G401.6 (cell line): ENCODE data around the gene NR0B1.

Experiments used
- FAIRE-seq: peaks from 2 replicates; lab custom pipeline; 2012; peaks lifted over from hg19 to GRCh38; lab: Jason Lieb, UNC

The NR0B1 gene

GRCh38 chrX:30309139-30309571, at the start of gene NR0B1:
Gene NR0B1 (minus strand): TSS chrX:30309390. CDS start chrX:30309363, 27 bp downstream.
- FAIRE-seq = no peak

DNA sequence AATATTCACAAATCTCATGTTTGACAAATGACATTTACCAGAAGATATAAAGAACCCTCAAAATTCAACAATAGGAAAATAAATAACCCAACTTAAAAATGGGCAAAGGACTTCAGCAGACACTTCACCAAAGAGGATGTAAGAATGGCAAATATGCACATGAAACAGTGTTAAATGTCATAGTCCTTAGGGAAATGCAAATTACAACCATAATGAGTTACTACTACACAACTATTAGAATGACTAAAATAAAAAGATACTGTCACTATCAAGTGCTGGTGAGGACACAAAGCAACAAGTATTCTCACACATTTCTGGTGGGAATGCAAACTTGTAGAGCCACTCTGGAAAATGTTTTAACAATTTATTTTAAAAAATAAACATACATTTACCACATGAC, 40.8 kb upstream of the NR0B1 start:
- FAIRE-seq = no peak

DNA sequence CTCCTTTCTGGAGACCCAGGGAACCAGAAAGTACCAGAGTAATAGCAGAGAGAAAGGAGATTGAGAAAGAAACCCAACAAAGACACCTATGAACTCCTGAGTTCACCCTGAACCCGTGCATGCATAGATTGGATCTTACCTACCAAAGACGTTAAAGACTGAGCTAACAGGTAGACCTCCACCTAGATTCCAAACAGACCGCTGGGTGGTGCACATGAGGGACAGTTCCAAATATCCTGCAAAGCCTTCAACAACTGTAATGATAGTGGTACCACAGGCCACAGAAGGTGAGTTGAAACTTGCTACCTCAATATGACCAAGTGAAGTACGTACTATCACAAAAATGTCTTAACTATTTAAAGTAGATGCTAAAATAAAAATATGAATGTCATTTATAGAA, 34.0 kb upstream of the NR0B1 start:
- no peak for FAIRE-seq

DNA sequence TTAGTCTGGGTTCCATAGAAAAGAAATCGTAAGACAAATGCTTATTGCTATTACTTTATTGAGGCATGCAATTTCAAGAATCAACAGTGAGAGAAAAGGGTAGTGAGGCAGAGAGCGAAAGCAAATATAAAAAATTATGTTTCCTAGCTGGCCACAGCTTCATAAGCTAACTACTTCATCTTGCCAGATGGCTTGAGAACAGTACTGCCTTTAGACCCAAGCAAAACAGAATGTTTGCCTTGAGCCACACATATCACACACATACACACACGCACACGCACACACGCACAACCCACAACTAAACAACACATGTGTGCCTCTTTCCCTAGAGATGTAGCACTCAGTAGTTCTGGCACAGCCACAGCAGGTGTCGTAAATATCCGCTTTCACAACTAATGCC, 31.6 kb upstream of the NR0B1 start:
- no peak for FAIRE-seq

- no peak for FAIRE-seq
Measured at GRCh38 chrX:30327762-30328161, 18.6 kb upstream of the NR0B1 start.

DNA sequence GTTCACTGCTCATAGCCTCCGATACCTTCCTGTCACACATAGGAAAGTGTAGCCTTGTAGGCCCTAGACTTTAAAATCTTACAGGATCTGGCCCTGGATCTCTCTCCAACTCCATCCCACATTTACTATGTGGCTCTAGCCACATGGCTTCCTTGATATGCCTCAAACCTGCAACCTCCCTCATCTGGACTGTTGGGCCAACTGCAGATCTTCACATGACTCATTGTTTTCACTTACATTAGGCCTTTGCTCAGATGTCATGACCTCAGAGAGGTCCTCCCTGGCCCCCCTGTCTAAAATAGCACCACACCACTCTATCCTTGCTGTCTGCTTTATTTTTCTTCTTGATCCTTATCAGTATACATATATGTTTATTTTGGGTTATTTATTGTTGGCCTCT, 8.1 kb upstream of the NR0B1 start:
- no peak for FAIRE-seq

DNA sequence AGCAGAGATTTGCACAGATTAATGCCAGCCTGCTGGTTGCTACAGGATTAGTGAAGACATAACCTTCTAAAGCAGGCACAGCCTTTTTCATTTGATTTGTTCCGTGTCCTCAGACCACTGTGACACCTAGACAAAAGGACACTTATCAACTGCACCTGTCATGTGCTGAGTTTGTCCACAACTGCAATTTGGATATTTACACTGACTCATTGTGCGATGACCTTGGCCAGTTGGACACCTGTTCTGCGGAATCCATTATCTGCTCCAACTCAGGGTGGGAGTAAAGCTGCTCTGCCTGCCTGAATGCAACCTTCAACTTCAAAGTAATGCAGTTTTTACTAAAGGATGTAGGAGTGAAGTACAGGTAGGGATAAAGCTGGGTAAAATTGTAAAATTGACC, 4.1 kb upstream of the NR0B1 start:
- no peak for FAIRE-seq

- no peak for FAIRE-seq
Measured at GRCh38 chrX:30312858-30313257, 3.7 kb upstream of the NR0B1 start.

DNA sequence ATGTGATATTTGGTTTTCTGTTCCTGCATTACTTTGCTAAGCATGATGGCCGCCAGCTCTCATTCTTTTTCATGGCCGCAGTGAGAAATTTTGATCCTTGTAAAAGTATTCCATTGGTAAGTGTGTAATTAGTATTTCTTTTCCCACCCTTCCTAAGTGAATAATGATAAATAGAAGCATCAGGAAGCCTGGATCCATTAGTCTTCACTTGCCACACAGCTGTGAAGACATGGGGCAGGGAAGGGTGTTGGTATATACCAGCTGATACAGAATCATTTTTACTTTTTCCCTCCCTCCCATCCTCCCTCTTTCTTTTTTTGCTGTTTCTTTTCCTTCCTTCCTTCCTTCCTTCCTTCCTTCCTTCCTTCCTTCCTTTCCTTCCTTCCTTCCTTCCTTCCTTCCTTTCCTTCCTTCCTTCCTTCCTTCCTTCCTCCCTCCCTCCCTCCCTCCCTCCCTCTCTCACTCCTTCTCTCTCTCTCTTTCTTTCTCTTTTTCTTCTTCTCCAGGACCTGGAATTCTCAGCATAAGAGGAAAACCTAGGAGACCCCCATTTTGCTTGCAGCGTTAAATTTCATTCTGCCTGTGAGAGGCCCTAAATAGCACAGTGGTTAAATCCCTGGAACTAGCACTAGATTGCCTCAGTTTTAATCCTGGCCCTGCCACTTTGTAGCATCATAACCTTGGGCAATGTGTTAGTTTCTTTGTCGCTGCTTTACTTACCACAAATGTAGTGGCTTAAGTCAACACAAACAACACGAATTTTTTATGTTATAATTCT, 1.4 kb upstream of the NR0B1 start:
- FAIRE-seq = no peak

- FAIRE-seq = no peak
Measured at GRCh38 chrX:30308263-30309138, 689 bp downstream of the NR0B1 start.

DNA sequence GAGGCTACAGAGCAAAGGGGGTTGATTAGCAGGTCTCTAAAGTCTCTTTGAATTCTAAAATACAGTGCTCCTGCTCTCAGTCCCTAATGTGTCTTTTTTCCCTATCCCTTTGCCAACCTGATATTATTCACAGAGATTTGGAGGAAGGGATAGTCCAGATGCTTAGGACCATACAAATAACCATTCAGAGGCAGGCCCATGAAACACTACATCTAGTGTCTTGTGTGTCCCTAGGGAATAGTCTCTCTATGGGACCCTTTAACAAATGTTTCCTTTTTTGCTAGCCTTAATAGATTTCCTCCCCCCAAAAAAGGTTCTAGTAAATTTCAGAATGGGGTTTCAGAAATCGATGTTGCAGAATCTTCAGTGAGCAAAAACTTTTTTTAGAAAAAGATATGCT, 1.7 kb downstream of the NR0B1 start:
- FAIRE-seq = no peak

DNA sequence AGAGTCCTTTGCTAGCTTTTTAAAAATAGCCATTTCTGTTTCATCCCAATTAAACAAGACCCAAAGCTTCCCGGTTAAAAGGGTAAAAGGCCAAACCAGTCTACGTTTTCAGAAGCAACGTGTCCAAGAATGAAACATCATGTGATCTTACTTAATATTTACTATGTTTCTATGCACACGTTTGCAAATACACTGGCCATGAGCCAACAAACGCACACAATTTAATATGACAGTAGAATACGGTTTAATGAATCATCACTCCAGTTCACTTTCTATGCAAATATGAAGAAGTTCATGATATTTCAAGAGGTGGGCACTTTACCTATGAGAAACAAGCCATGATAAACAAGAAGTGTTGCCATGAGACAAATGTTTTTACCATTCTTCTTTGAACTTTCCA, 4.3 kb downstream of the NR0B1 start:
- FAIRE-seq = no peak

DNA sequence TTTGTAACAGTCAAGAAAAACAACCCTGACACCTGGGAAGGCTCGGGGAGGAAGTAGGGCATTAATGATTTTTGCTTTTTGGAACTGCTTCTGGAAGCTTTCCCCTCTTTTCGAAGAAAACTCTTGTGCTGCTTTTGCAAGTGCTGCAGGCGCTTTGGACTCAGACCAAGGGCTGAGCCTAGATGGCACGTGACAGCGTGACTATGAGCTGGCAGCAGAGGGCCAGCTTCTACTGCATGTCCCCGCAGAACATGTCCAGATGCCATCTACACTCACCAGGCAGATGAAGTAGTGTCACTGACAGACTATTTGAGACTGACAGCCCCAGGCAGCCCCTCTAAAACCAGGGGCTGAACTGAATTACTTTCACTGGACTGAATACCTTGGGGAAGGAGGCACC, 6.2 kb downstream of the NR0B1 start:
- no peak for FAIRE-seq

DNA sequence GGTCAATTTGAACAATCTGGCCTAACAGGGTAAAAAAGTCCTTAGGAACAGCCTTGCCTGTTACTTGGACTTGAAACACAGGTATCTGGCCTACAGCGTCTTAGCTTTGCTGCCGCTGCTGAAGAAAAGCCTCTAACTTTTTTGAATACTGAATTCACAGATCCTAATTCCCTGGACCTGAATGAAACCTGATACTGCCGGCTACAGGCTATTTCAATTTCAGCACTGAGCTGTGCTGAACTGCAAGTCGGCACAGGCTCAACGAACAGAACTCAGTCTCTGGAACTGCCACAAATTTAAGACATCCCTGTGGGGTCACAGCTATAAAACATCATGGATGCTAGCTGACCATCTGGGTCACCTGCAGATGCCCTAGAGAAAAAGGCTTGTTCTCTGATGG, 7.2 kb downstream of the NR0B1 start:
- no peak for FAIRE-seq

DNA sequence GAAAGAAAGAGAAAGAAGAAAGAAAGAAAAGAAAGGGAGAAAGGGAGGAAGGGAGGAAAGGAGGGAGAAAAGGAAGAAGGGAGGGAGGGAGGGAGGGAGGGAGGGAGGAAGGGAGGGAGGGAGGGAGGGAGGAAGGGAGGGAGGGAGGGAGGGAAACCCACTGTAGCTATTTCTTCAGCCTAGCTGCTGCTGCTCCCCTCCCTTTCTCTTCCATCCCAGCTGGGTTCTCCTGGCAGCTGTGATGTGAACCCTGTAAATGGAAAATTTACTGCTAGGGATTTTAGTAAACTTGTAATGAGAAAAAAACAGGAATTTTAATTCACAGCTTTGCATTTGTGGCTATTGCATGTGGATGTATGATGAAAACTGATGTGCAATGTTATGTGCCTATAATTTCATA, 8.0 kb downstream of the NR0B1 start:
- no peak for FAIRE-seq

DNA sequence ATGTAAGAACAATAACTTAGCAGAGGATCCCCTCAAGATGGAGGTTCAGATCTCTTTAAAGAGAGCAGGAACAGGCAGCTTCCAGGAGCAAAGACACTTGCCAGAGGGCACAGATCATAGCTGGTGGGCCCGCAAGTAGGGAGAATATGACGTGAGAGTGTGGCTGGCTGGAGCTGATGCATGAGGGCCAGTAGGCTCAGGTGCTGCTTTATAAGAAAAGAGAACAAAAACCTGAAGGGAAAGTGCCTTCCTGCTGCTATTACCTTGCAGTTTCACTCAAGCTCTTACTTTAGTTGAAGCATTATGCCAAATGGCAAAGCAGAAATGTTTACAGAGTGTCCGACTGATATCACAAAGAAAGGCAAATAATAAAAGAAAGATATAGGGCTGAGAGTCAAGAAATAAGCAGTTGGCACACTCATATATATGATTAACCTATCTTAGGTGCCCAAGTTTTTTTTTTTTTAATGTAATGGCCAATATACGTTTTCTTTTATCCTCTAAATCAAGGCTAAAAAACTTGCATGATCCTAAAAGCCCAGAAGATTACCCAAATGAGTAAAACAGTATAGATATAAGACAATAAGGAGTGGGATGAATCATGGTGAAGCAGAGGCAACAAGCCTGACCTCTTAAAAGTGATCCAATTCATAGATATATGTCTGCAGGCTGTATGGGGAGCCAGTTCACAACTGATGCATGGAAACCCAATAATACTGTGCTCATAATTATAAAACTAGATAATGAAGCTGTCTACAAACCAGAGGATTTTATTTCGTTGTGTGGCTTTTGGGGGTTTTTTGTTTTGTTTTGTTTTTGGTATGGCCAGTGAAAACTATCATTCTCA, 12.6 kb downstream of the NR0B1 start:
- FAIRE-seq = no peak

DNA sequence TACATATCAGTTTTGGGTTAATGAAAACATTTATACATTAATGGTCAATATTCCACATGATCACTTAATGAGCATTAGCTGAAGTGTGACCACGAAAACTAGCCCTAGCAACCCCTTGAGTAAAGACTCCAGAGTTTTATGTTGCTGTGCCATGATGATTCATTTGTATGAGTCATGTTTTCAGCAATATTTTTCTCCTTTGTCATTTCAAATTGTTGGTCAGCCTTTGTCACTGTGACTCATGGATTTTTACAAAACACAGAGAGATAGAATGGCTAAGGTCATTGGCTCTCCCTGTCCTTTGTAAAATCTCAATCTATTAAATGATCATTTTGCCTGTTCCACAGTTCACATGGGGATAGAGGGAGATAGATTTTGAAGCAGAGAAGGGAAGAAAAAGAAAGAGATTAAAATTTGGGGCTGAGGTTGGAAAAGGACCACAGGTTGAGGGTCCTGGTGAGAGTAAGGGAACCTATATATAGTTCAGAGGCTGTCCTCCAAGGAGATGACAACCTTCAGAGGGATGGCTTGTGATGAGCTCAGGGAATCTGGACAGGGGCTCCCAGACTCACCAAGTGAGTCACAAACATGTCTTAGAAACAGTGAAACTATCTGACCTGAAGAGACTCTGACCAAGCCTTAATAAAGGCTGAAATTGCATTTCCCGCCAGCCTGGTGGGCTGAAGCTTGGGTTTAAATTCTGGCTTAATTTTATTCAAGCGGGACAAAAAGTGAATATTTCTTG, 25.6 kb downstream of the NR0B1 start:
- no peak for FAIRE-seq

GRCh38 chrX:30282527-30282926, 26.7 kb downstream of the NR0B1 start:
- no peak for FAIRE-seq

DNA sequence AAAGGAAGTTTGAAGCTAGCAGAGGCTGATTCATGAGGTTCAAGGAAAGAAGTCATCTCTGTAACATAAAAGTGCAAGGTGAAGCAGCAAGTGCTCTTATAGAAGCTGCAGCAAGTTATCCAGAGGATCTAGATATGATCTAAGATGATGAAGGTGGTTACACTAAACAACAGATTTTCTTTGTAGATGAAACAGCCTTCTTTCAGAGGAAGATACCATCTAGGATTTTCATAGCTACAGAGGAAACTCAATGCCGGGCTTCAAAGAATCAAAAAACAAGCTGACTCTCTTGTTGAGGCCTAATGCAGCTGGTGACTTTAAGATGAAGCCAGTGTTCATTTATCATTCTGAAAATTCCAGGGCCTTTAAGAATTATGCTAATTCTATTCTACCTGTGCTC, 28.8 kb downstream of the NR0B1 start:
- no peak for FAIRE-seq

GRCh38 chrX:30278365-30278764, 30.8 kb downstream of the NR0B1 start:
- no peak for FAIRE-seq

DNA sequence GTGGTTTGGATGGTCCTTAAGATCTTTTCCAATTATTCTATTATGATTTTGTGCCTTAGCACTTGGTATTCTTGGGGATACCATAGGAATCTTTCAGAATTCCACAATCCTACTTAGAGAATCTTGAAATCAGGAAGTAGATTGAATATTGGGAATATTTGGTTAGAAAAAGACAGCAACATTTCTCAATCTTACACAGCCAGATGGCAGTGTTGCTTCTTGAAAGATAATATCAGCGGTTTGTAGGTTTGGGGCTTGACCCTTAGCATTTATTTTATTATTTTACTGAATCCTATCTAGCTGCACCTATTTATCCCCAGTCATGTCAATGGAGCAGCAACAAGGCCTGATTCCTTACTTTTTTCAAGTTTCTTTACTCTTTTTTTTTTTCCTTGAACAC, 33.7 kb downstream of the NR0B1 start:
- no peak for FAIRE-seq

DNA sequence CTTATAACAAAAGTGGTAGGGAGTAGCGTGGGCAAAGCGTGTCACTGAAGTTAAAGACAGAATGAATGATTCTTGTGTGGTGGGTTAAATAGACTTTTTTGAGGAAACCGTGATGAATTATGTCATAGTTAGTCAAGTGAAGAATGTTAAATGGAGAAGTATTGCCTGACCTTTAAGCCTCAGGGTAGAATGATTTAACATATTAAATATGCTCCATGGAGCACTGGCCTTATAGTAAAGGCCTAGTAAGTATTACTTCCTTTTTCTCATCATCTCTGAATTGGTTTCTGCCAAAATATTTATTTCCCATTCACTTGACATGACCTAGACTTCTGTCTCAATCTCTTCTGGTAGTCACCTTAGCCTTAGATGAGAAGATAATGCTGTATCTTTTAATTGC, 38.6 kb downstream of the NR0B1 start:
- no peak for FAIRE-seq
